HepG2 (cell line): ENCODE data around the gene CREBRF. TPM values are rescaled to one million over a fixed set of nuclear protein-coding genes. Genes with fewer than 3 reads are reported as not detected.

Source experiments
- ATAC-seq: fragments of 200-7000 bp; cut with Tn5 transposase; 3 replicates; pipeline ENCODE4 v1.9.1; 2020; ENCODE audit warnings: mild to moderate bottlenecking, moderate library complexity
- BruUV-seq: library from RNA; stranded (reverse); fragments of 400-500 nt; replicated peaks from 2 replicates; lab custom pipeline; 2021; lab: Mats Ljungman, UMichigan
- CTCF ChIA-PET: fragments of 300-600 bp; formaldehyde crosslinking; extraction: SDS; loops from one replicate; lab custom pipeline; 2021; ENCODE audit warnings: low total read pairs, inconsistent platforms, low intra/inter-chr PET ratio; lab: Yijun Ruan, JAX
- POLR2A ChIA-PET: fragments of 350-600 bp; sonication (Branson Sonifier 250); formaldehyde crosslinking; loops from one replicate; lab custom pipeline; 2020; ENCODE audit warnings: antibody characterized with exemption, inconsistent platforms; lab: Yijun Ruan, JAX
- DNase-seq: peaks from one replicate; pipeline ENCODE4 v3.0.0-alpha.2; 2015; ENCODE audit warnings: low spot score
- FAIRE-seq: peaks from 3 replicates; lab custom pipeline; 2011; peaks lifted over from hg19 to GRCh38; lab: Jason Lieb, UNC
- H2AFZ ChIP-seq: one replicate; pipeline ENCODE4 v1.6.1; 2011; ENCODE audit warnings: low read length, inconsistent platforms
- H3K27ac ChIP-seq: fragments of 300-600 bp; 3 replicates; pipeline ENCODE4 v1.8.0; 2011; ENCODE audit warnings: mixed run types, mild to moderate bottlenecking, mixed read lengths, low read length, inconsistent platforms; ENCODE audit not compliant: insufficient read depth; ENCODE audit errors: extremely low read length
- H3K27me3 ChIP-seq, 2 experiments: fragments of 200-600 bp in 1 of 2; 2 replicates in 1 of 2; 3 replicates in 1 of 2; pipeline versions ENCODE4 v1.6.0 to v1.8.0; 2011; ENCODE audit warnings: low read length in 2 of 2, mild to moderate bottlenecking in 2 of 2, moderate library complexity in 2 of 2, inconsistent platforms in 1 of 2; ENCODE audit not compliant: insufficient read depth in 2 of 2, control insufficient read depth in 1 of 2
- H3K36me3 ChIP-seq, 2 experiments: fragments of 200-600 bp in 1 of 2; replicated peaks in 1 of 2; 2 replicates in 1 of 2; 3 replicates in 1 of 2; pipeline versions ENCODE4 v1.5.1 to v1.8.0; 2011; ENCODE audit warnings: low read length in 2 of 2, inconsistent platforms in 1 of 2; ENCODE audit not compliant: insufficient read depth in 2 of 2, control insufficient read depth in 1 of 2
- H3K4me1 ChIP-seq: 2 replicates; pipeline ENCODE4 v1.5.1; 2012; ENCODE audit warnings: low read length, inconsistent platforms; ENCODE audit not compliant: insufficient read depth
- H3K4me2 ChIP-seq: 2 replicates; pipeline ENCODE4 v1.6.0; 2011; ENCODE audit warnings: low read depth, low read length, inconsistent platforms
- H3K4me3 ChIP-seq, 3 experiments: fragments of 200-600 bp in 1 of 3; sonication (generic), shearing (Covaris generic) in 1 of 3; replicated peaks in 1 of 3; 2 replicates each; pipeline ENCODE4 v1.5.1; 2011 to 2016; ENCODE audit warnings: low read length in 3 of 3, inconsistent platforms in 2 of 3, low read depth in 2 of 3, mild to moderate bottlenecking in 2 of 3, control low read depth in 1 of 3, mixed read lengths in 1 of 3; ENCODE audit not compliant: insufficient read depth in 1 of 3
- H3K79me2 ChIP-seq: one replicate; pipeline ENCODE4 v1.6.1; 2011; ENCODE audit warnings: low read length, inconsistent platforms; ENCODE audit not compliant: insufficient read depth
- H3K9ac ChIP-seq: 2 replicates; pipeline ENCODE4 v1.6.0; 2011; ENCODE audit warnings: mild to moderate bottlenecking, low read depth, low read length, inconsistent platforms; ENCODE audit not compliant: insufficient read depth
- H3K9me3 ChIP-seq: 2 replicates; pipeline ENCODE4 v1.5.1; 2012; ENCODE audit warnings: mild to moderate bottlenecking, low read length
- H4K20me1 ChIP-seq: 2 replicates; pipeline ENCODE4 v1.6.0; 2011; ENCODE audit warnings: inconsistent platforms, mild to moderate bottlenecking, low read length, moderate library complexity; ENCODE audit not compliant: insufficient read depth
- ATF5 ChIP-seq: sonication (generic); formaldehyde crosslinking; IDR thresholded peaks from 2 replicates; pipeline ENCODE4 v1.4.0; 2020; ENCODE audit warnings: mild to moderate bottlenecking, low read depth, missing genetic modification reagents
- ZNF121 ChIP-seq: sonication (generic); formaldehyde crosslinking; IDR thresholded peaks from 2 replicates; pipeline ENCODE4 v1.5.0; 2020; ENCODE audit warnings: mild to moderate bottlenecking, missing genetic modification reagents
- ZNF674 ChIP-seq: sonication (generic); formaldehyde crosslinking; IDR thresholded peaks from 2 replicates; pipeline ENCODE4 v1.5.0; 2020; ENCODE audit warnings: low read depth, mild to moderate bottlenecking, missing genetic modification reagents
- WGBS: methylation state at CpG from one replicate; pipeline ENCODE4 v1.1.6; 2017; ENCODE audit warnings: low lambda C conversion rate; 5-methylcytosine and 5-hydroxymethylcytosine counted together
- in situ Hi-C: cut with HindIII; loops from 2 replicates; pipeline ENCODE4 v1.10.0; 2017; ENCODE audit warnings: low pct_unique_long_range_greater_than_20kb; ENCODE audit not compliant: extremely low pct_ligation_motif_present
- intact Hi-C: fragments of 100-400 bp; cut with micrococcal nuclease; formaldehyde crosslinking; loops from one replicate; pipeline ENCODE4 v1.10.0; 2022; ENCODE audit not compliant: unreplicated experiment
- polyA plus RNA-seq, 8 experiments: library from polyadenylated mRNA; depleted of rRNA in 3 of 8; stranded (reverse) in 7 of 8; unstranded in 1 of 8; fragments of >200 nt; fragmentation: Illumina TruSeq in 4 of 8; extraction: Trizol in 4 of 8; gene quantifications; 2 replicates each; pipeline versions ENCODE4 v1.2.1 to v1.2.3, GENCODE V29; 2011 to 2016; ENCODE audit warnings: low read depth in 4 of 8, missing spikeins in 1 of 8, mixed read lengths in 1 of 8; ENCODE audit not compliant: insufficient read depth in 1 of 8
- total RNA-seq, 5 experiments: library from RNA; depleted of rRNA; stranded (reverse); fragments of >200 nt; fragmentation: Illumina TruSeq; extraction: Trizol; gene quantifications; 2 replicates each; pipeline ENCODE4 v1.2.3, GENCODE V29; 2016; ENCODE audit warnings: low read depth in 1 of 5

The CREBRF gene
- total and polyA plus RNA-seq, 2 of the 13 experiments (the other 11 are each of a cell fraction or from before 2014, with no cell fraction given) = 4.5 to 10.2 TPM

DNA sequence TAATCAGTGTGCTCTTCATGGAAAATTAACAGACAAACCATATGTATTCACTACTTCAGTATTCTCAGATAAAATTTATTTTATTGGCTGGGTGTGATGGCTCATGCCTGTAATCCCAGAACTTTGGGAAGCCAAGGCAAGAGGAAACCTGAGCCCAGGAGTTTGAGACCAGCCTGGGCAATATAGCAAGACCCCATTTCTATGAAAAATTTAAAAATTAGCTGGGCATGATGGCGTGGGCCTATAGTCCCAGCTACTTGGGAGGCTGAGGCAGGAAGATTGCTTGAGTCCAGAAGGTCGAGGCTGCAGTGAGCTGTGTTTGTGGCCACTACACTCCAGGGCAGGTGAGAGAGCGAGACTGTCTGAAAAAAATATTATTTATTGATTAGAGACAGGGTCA, 23.4 kb upstream of the CREBRF start:
- no peak for ATAC-seq
- in situ Hi-C loops = no loop called here
- H3K27me3 ChIP-seq = no peaks in the 10 kb centered on the region
- no TSS peak for BruUV-seq
- no peaks in the 10 kb centered on the region for H3K9me3 ChIP-seq
- H3K4me2 ChIP-seq = no peak overlapping the region
- WGBS = 98% methylated on average over 3 of the region's 3 CpGs
- peaks cover 12% of the 10 kb centered on the region for H3K79me2 ChIP-seq
- DNase-seq = no peak
- no peak for TF ChIP-seq ATF5
- TF ChIP-seq ZNF121 (CRISPR knock-in tag) = peak; percentile 64
- H3K9ac ChIP-seq = no peak overlapping the region
- 0 out of 2 replicates have a peak, but pooled peaks cover 5% of the 10 kb centered on the region for H4K20me1 ChIP-seq
- CTCF ChIA-PET = no interaction called here
- FAIRE-seq = no peak
- peaks cover 11 to 25% of the 10 kb centered on the region in 2 experiments; a peak in 3 of 5 replicates for H3K36me3 ChIP-seq
- H2AFZ ChIP-seq = no peak overlapping the region
- POLR2A ChIA-PET = no interaction called here
- intact Hi-C loops = no loop called here
- H3K4me1 ChIP-seq = peaks cover 20% of the 10 kb centered on the region
- H3K27ac ChIP-seq = no peak overlapping the region
- no peak overlapping the region for H3K4me3 ChIP-seq

GRCh38 chr5:173033923-173034322, 22.2 kb upstream of the CREBRF start:
- ChIA-PET POLR2A (no interaction called here), CTCF (no interaction called here)
- Histone ChIP-seq H4K20me1 (0 out of 2 replicates have a peak, but pooled peaks cover 4% of the 10 kb centered on the region), H2AFZ (no peak overlapping the region), H3K9ac (no peak overlapping the region), H3K79me2 (peaks cover 7% of the 10 kb centered on the region), H3K36me3 (peaks cover 10 to 25% of the 10 kb centered on the region in 2 experiments; a peak in 3 of 5 replicates), H3K27ac (no peak overlapping the region), H3K27me3 (no peaks in the 10 kb centered on the region), H3K9me3 (no peaks in the 10 kb centered on the region), H3K4me1 (peaks cover 11% of the 10 kb centered on the region), H3K4me2 (no peak overlapping the region), H3K4me3 (no peak overlapping the region)
- TF ChIP-seq ZNF674 (CRISPR knock-in tag) = no peak
- in situ Hi-C loops = no loop called here
- BruUV-seq = no TSS peak
- intact Hi-C loops = no loop called here
- DNase-seq (no peak), FAIRE-seq (no peak), ATAC-seq (no peak)
- WGBS = 82% methylated on average over 6 of the region's 6 CpGs
